Fibroblast of pulmonary artery (primary cell): ENCODE measurements around the gene EPB41L2.
"Not testable (repeated sequence)": the region's sequence is repeated elsewhere in the genome, so short reads cannot be mapped to it uniquely, and the experiment has no call there.

Experiments used
- DNase-seq: peaks from one replicate; pipeline ENCODE4 v3.0.0-alpha.2; 2010; ENCODE audit warnings: low read depth
- H3K4me3 ChIP-seq: replicated peaks from 2 replicates; pipeline ENCODE4 v1.5.1; 2011; ENCODE audit warnings: low read depth, mild to moderate bottlenecking, control low read depth, low read length, moderate library complexity
- CTCF ChIP-seq: IDR thresholded peaks from 2 replicates; pipeline ENCODE4 v1.5.1; 2011; ENCODE audit warnings: mild to moderate bottlenecking, control low read depth, low read length, inconsistent platforms; ENCODE audit errors: missing control alignments

The EPB41L2 gene

GRCh38 chr6:131093334-131093733 is 30.3 kb upstream of the EPB41L2 start:
- TF ChIP-seq CTCF: no peak
- no peak overlapping the region for H3K4me3 ChIP-seq
- no peak for DNase-seq

- H3K4me3 ChIP-seq, DNase-seq: not testable (repeated sequence)
Measured at GRCh38 chr6:131091944-131092343, 28.9 kb upstream of the EPB41L2 start.

- DNase-seq, H3K4me3 ChIP-seq: not testable (repeated sequence)
Measured at GRCh38 chr6:131090339-131090738, 27.3 kb upstream of the EPB41L2 start.

- TF ChIP-seq CTCF: no peak
- DNase-seq: no peak
- no peak overlapping the region for H3K4me3 ChIP-seq
Measured at GRCh38 chr6:131084982-131085381, 21.9 kb upstream of the EPB41L2 start.

GRCh38 chr6:131083687-131084086 is 20.6 kb upstream of the EPB41L2 start:
- DNase-seq: no peak
- no peak for TF ChIP-seq CTCF
- no peak overlapping the region for H3K4me3 ChIP-seq

GRCh38 chr6:131082335-131082734 is 19.3 kb upstream of the EPB41L2 start:
- no peak for TF ChIP-seq CTCF
- no peak for DNase-seq
- H3K4me3 ChIP-seq: no peak overlapping the region

- DNase-seq: no peak
- TF ChIP-seq CTCF: no peak
- no peak overlapping the region for H3K4me3 ChIP-seq
Measured at GRCh38 chr6:131080084-131080483, 17.0 kb upstream of the EPB41L2 start.

- DNase-seq: no peak
- no peak for TF ChIP-seq CTCF
- H3K4me3 ChIP-seq: no peak overlapping the region
Measured at GRCh38 chr6:131073577-131073976, 10.5 kb upstream of the EPB41L2 start.
